GM12878 (cell line): ENCODE measurements around the gene ZNF407. TPM values are rescaled to one million over a fixed set of nuclear protein-coding genes. Genes with fewer than 3 reads are reported as not detected.

ENCODE experiments used
- ATF2 ChIP-seq: IDR thresholded peaks from 2 replicates; pipeline ENCODE4 v1.6.1; 2012; ENCODE audit warnings: low read length, inconsistent platforms
- ATF7 ChIP-seq: fragments of 450-650 bp; IDR thresholded peaks from 2 replicates; pipeline ENCODE4 v1.6.1; 2016; ENCODE audit warnings: low read depth, mild to moderate bottlenecking
- BCL11A ChIP-seq: IDR thresholded peaks from 2 replicates; pipeline ENCODE4 v1.6.1; 2011; ENCODE audit warnings: low read depth, low read length
- BHLHE40 ChIP-seq, 2 experiments: fragments of 450-650 bp in 1 of 2; IDR thresholded peaks; 2 replicates each; pipeline ENCODE4 v1.6.1; 2011 to 2017; ENCODE audit warnings: low read depth in 2 of 2, borderline replicate concordance in 1 of 2, improper control_type of control experiment in 1 of 2, low read length in 1 of 2, mild to moderate bottlenecking in 1 of 2
- BRCA1 ChIP-seq: IDR thresholded peaks from 2 replicates; pipeline ENCODE4 v1.6.1; 2011; ENCODE audit warnings: low read depth, low read length, improper control_type of control experiment
- CREB1 ChIP-seq: IDR thresholded peaks from 2 replicates; pipeline ENCODE4 v1.6.1; 2012; ENCODE audit warnings: low read depth, mild to moderate bottlenecking, inconsistent platforms
- CREM ChIP-seq: IDR thresholded peaks from 2 replicates; pipeline ENCODE4 v1.6.1; 2014; ENCODE audit warnings: antibody characterized with exemption, low read depth
- EED ChIP-seq: sonication (generic); IDR thresholded peaks from 2 replicates; pipeline ENCODE4 v1.6.1; 2016; ENCODE audit warnings: antibody characterized with exemption, low read depth
- HCFC1 ChIP-seq: fragments of 150-350 bp; IDR thresholded peaks from 2 replicates; pipeline ENCODE4 v1.6.1; 2014; ENCODE audit warnings: low read length
- IKZF2 ChIP-seq, 2 experiments: fragments of 450-650 bp; IDR thresholded peaks; 2 replicates each; pipeline ENCODE4 v1.6.1; 2017; ENCODE audit warnings: mild to moderate bottlenecking in 2 of 2, moderate library complexity in 2 of 2
- IRF3 ChIP-seq: fragments of 450-650 bp; IDR thresholded peaks from 2 replicates; pipeline ENCODE4 v1.6.1; 2014; ENCODE audit warnings: mild to moderate bottlenecking
- IRF4 ChIP-seq: IDR thresholded peaks from 2 replicates; pipeline ENCODE4 v1.6.1; 2011; ENCODE audit warnings: low read depth, low read length
- JUND ChIP-seq: IDR thresholded peaks from 2 replicates; pipeline ENCODE4 v1.6.1; 2012; ENCODE audit warnings: low read depth, mild to moderate bottlenecking, low read length, improper control_type of control experiment, moderate library complexity
- MEF2A ChIP-seq: IDR thresholded peaks from 2 replicates; pipeline ENCODE4 v1.6.1; 2011; ENCODE audit warnings: low read depth, mild to moderate bottlenecking, low read length, moderate library complexity; ENCODE audit not compliant: insufficient read depth
- MLLT1 ChIP-seq: fragments of 450-650 bp; IDR thresholded peaks from 2 replicates; pipeline ENCODE4 v1.6.1; 2016; ENCODE audit warnings: mild to moderate bottlenecking
- MTA3 ChIP-seq: IDR thresholded peaks from 2 replicates; pipeline ENCODE4 v1.6.1; 2012; ENCODE audit warnings: low read length, inconsistent platforms, borderline replicate concordance
- NFIC ChIP-seq: IDR thresholded peaks from 2 replicates; pipeline ENCODE4 v1.6.1; 2012; ENCODE audit warnings: low read depth, mild to moderate bottlenecking, inconsistent platforms, low read length, moderate library complexity
- PKNOX1 ChIP-seq: fragments of 450-650 bp; IDR thresholded peaks from 2 replicates; pipeline ENCODE4 v1.6.1; 2016; ENCODE audit warnings: mild to moderate bottlenecking
- PML ChIP-seq: IDR thresholded peaks from 2 replicates; pipeline ENCODE4 v1.6.1; 2012; ENCODE audit warnings: low read length, inconsistent platforms
- SMC3 ChIP-seq: IDR thresholded peaks from 2 replicates; pipeline ENCODE4 v1.6.1; 2011; ENCODE audit warnings: low read length, improper control_type of control experiment, borderline replicate concordance
- SUPT20H ChIP-seq: IDR thresholded peaks from 2 replicates; pipeline ENCODE4 v1.6.1; 2011; ENCODE audit warnings: low read depth, mild to moderate bottlenecking, low read length, moderate library complexity, borderline replicate concordance; ENCODE audit not compliant: control insufficient read depth
- TCF12 ChIP-seq: IDR thresholded peaks from 2 replicates; pipeline ENCODE4 v1.6.1; 2011; ENCODE audit warnings: low read depth, mild to moderate bottlenecking, low read length
- ZNF217 ChIP-seq: fragments of 450-650 bp; IDR thresholded peaks from 2 replicates; pipeline ENCODE4 v1.6.1; 2017; ENCODE audit warnings: antibody characterized with exemption, mild to moderate bottlenecking
- polyA plus RNA-seq, 11 experiments: library from polyadenylated mRNA; depleted of rRNA in 4 of 11; unstranded in 6 of 11; stranded (reverse) in 5 of 11; fragments of >200 nt; fragmentation: Nextera tagmentation in 4 of 11; fragmentation: Illumina TruSeq in 1 of 11; extraction: Ambion mirVana in 4 of 11; extraction: Trizol in 1 of 11; gene quantifications; 1 replicate in 1 of 11; 2 replicates in 10 of 11; pipeline versions ENCODE4 v1.2.1 to v1.2.3, GENCODE V29; 2011 to 2016; ENCODE audit warnings: inconsistent platforms in 2 of 11, missing spikeins in 2 of 11, low read depth in 1 of 11
- total RNA-seq, 4 experiments: library from RNA; depleted of rRNA in 3 of 4; stranded (reverse); fragments of >200 nt in 3 of 4; fragmentation: Illumina TruSeq in 1 of 4; extraction: Trizol in 1 of 4; gene quantifications; 2 replicates each; pipeline versions ENCODE4 v1.2.1 to v1.2.3, GENCODE V29; 2013 to 2021

The ZNF407 gene
- total and polyA plus RNA-seq, 10 of the 15 experiments (the other 5 are each of a cell fraction or from before 2014, with no cell fraction given), result 0.69 to 11.6 (median 5.3) TPM

GRCh38 chr18:74806700-74807416 lies 209.2 kb downstream of the ZNF407 start (continued):
- TF ChIP-seq IRF4 (peak; percentile 98), SMC3 (peak; percentile 10; the same call in 1 of the 2 replicates), SUPT20H (no peak), IRF3 (no peak), TCF12 (peak; percentile 73), CREM (peak; percentile 58), EED (peak; percentile 62; the same call in 1 of the 2 replicates), ZNF217 (0 out of 2 replicates have a peak, but pooled peaks have one; percentile 25), PML (no peak), BCL11A (peak; percentile 80), MLLT1 (peak; percentile 57; the same call in 1 of the 2 replicates), BRCA1 (no peak), ATF2 (peak; percentile 81), BHLHE40 (IDR thresholded peaks at IDR 0.05; ENCODE audit: borderline replicate concordance in 1 of 2, low read depth in 2 of 2, low read length in 1 of 2) (peak; percentile 98), HCFC1 (no peak; the same call in 1 of the 2 replicates), CREB1 (0 out of 2 replicates have a peak, but pooled peaks have one; percentile 17), MEF2A (peak; percentile 94), JUND (0 out of 2 replicates have a peak, but pooled peaks have one; percentile 62), PKNOX1 (0 out of 2 replicates have a peak, but pooled peaks have one; percentile 34), IKZF2 (IDR thresholded peaks at IDR 0.05) (peak; percentile 53 to 84; a peak in 3 of 4 replicates), NFIC (peak; percentile 70), MTA3 (peak; percentile 82; the same call in 1 of the 2 replicates), ATF7 (peak; percentile 75)
